Fibroblast of lung (primary cell): ENCODE data around the gene SIT1.

ENCODE experiments used
- EZH2 ChIP-seq: IDR thresholded peaks from 2 replicates; pipeline ENCODE4 v1.5.1; 2012; ENCODE audit warnings: low read length, control low read depth, mild to moderate bottlenecking; ENCODE audit errors: missing control alignments
- TF ChIP-seq, protein P1 (sequence below), 2 donors: IDR thresholded peaks in 1 of 2; conservative IDR thresholded peaks in 1 of 2; 1 replicate in 1 of 2; 2 replicates in 1 of 2; pipeline ENCODE4 v1.5.1; 2011 to 2012; ENCODE audit warnings: low read length in 2 of 2, control low read depth in 1 of 2, inconsistent platforms in 1 of 2, low read depth in 1 of 2, mild to moderate bottlenecking in 1 of 2

DNA sequence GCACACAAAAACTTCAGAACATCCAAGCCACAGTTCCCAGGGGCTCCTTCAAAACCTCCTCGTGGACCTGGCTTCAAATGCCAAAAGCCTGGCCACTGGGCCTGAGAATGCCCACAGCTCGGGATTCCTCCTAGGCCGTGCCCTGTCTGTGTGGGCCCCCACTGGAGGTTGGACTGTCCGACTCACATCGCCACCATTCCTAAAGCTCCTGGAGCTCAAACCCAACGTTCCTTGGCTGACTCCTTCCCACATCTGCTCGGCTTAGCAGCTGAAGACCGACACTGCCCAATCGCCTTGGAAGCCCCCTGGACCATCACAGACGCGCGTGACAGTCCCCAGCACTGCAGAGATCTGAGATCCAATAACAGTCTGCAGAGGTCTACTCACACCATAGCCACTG, 7.7 kb downstream of the SIT1 start:
- TF ChIP-seq EZH2, result no peak
- TF ChIP-seq, protein P1, sequence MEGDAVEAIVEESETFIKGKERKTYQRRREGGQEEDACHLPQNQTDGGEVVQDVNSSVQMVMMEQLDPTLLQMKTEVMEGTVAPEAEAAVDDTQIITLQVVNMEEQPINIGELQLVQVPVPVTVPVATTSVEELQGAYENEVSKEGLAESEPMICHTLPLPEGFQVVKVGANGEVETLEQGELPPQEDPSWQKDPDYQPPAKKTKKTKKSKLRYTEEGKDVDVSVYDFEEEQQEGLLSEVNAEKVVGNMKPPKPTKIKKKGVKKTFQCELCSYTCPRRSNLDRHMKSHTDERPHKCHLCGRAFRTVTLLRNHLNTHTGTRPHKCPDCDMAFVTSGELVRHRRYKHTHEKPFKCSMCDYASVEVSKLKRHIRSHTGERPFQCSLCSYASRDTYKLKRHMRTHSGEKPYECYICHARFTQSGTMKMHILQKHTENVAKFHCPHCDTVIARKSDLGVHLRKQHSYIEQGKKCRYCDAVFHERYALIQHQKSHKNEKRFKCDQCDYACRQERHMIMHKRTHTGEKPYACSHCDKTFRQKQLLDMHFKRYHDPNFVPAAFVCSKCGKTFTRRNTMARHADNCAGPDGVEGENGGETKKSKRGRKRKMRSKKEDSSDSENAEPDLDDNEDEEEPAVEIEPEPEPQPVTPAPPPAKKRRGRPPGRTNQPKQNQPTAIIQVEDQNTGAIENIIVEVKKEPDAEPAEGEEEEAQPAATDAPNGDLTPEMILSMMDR (conservative IDR thresholded peaks at IDR 0.05 in 1 of 2, IDR thresholded peaks at IDR 0.05 in 1 of 2; ENCODE audit: low read depth in 1 of 2, low read length in 2 of 2), result no peak
